HTR-8/SVneo (cell line): ENCODE data around the gene RUNX1.
A peak's percentile ranks its signal among the peaks of the same experiment; 100 is the strongest.

Source experiments
- DNase-seq: peaks from one replicate; pipeline ENCODE4 v3.0.0; 2011; ENCODE audit warnings: low spot score, mixed read lengths; ENCODE audit not compliant: insufficient read length
- FAIRE-seq: peaks from 2 replicates; lab custom pipeline; 2011; peaks lifted over from hg19 to GRCh38; lab: Jason Lieb, UNC

The RUNX1 gene

GRCh38 chr21:35048706-35049617 lies at the start of gene RUNX1:
Gene RUNX1, minus strand, starts transcription at chr21:35049302.
- FAIRE-seq = no peak
- DNase-seq = peak; percentile 56

DNA sequence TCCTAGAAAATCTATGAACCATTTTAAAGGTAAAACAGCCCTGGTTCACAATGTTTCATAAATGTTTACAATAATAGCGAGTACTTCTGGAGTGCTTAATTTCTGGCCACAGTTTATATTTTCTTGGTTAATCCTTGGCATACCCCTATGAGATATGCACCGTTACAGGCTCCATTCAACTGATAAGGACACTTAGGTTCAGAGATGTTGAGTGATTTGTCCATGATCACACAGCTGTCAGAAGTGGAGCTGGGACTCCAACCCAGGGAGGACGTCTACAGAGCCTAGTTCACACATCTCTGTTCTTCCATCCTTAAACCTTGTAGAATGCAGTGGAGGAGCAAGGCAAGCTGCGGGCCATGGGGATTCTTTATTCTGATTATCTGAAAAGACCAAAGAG lies 48.4 kb upstream of the RUNX1 start:
- no peak for FAIRE-seq
- no peak for DNase-seq

DNA sequence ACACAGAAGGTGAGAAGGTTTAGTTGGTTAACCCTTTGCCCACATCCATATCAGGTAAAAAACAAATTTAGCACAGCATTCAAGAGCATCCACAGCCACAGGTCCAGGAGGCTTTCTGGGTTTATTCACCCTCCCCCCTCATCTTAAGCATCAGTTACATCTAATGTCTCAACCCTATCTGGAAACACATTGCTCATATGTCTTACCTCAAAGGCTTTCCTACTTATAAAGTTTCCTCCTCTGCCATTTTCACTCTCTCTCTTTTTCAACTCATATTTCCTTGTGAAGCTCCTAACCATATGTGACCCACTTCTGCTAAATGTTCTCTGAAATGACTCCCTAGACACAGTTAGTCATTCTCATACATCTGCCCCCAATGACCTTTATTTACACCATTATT lies 47.9 kb upstream of the RUNX1 start:
- FAIRE-seq = no peak

DNA sequence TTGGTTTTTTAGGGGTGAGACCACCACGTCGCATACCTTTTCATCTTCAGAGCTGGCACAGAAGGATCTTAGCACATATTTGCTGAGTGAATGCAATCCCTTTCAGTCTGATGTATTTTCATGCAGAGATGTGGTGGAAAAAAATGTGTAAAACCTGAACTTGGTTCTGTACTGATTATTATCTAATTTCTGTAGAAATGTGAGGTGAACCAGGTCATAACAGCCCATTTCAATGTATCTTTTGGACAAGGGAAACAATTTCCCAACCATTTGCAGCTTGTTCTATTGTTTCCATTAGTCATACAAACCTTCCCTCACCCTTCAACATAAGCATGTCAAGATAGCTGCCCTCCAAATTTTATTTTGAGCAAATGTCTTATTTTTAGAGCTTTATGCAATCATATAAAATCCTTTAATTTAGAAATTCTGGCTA lies 46.8 kb upstream of the RUNX1 start:
- FAIRE-seq (no peak), DNase-seq (no peak)

More for the DNA sequence above, 47.9 kb upstream of the RUNX1 start:
- DNase-seq = no peak

DNA sequence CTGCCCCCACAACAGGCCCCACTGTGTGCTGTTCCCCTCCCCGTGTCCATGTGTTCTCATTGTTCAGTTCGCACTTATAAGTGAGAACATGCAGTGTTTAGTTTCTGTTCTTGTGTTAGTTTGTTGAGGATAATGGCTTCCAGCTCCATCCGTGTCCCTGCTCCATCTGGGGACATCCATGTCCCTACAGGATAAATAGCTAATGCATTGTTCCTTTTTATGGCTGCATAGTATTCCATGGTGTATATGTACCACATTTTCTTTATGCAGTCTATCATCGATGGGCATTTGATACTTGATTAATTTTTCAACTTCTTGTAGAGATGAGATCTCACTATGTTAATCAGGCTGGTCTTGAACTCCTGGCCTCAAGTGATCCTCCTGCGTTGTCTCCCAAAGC lies 44.4 kb upstream of the RUNX1 start:
- DNase-seq (no peak), FAIRE-seq (no peak)

DNA sequence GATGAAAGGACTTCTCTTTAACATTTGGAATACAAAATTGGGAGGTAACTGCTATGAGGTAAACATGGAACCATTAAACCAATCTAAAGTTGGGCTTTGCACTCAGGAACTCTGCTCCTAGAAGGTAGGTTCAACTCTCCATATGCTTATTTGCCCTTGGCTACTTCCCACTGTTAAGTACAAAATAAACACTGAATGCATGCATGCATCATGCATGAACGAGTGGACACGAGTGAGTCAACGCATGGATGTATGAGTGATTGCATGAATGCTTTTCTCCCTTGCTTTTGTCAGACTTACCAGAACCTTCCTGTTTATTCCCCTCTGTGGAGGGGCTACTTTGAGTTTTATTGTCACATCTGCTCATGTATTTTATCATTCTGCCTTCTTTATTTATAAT lies 42.4 kb upstream of the RUNX1 start:
- no peak for FAIRE-seq
- no peak for DNase-seq

- DNase-seq = no peak
- no peak for FAIRE-seq
Measured at GRCh38 chr21:35090403-35090802, 41.3 kb upstream of the RUNX1 start.

GRCh38 chr21:35088319-35088771 lies 39.2 kb upstream of the RUNX1 start:
- no peak for DNase-seq
- FAIRE-seq = no peak

DNA sequence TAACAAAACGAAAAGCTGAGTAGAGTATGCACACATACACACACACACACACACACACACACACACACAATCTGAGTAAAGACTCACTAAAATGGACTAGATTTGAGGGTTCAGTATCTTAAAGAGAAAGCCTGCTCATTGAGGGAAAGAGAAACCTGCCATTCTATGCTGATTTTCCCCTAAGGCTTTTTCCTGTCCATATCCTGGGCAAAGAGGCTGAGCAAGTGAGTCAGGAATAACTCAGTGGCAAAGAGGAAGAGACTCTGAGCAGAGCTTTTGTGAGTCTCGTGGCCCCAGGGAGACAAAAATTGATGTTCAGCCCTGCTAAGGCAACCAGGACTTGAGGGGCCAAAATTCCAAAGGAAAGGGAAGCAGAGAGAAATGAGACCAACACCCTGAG lies 37.3 kb upstream of the RUNX1 start:
- DNase-seq (peak; percentile 15), FAIRE-seq (no peak)

DNA sequence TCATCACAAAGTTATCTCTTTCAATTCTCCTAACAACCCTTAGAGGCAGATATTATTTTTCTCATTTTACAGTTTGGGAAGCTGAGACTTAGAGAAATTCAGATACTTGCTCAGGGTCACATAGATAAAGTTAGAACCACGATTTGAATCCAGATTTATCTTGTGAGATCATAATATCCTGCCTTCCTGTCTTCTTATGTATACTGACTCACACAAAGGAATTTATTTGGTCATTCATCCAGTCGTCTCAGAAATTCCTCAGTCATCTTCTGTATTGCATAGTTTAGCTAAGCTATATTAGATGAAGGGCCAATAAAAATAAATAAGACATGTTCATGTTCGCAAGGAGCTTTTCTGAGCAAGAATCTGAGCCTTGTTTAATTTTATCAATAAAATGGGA lies 35.8 kb upstream of the RUNX1 start:
- no peak for FAIRE-seq
- peak; percentile 69 for DNase-seq

DNA sequence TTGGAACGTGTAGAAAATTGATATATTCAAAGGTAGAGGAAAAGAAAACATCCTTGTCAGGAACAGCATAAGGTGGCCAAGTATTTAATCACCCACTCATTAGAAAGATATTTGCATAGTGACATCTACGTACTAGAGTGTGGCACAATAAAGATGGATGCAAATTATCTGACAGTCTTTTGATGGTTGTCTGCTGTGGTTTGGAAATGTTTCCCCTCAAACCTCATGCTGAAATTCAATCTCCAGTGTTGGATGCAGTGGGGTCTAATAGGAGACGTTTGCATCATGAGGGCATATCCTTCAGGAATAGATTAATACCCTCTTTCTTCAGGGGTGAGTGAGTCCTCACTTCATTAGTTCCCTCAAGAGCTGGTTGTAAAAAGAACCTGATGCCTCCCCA lies 34.1 kb upstream of the RUNX1 start:
- FAIRE-seq = no peak
- DNase-seq = no peak

DNA sequence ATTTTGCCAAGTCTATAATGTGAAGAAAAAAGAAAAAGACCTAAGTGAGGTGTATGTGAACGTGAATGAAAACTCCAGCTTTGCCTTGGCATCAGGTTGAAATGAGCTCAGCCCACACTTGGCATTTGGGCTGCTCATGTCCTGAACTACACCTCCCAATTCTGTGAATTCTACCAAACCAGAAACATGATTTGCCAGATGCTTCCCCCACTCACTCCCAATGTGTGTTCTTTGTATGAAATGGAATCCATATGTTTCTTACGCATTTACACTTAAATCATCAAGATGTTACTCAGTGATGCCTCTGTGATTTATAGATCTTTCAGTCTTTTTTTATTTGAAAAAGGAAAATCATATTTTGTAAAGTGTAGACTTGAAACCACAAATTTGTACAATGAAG lies 32.8 kb upstream of the RUNX1 start:
- DNase-seq = no peak
- FAIRE-seq = no peak

DNA sequence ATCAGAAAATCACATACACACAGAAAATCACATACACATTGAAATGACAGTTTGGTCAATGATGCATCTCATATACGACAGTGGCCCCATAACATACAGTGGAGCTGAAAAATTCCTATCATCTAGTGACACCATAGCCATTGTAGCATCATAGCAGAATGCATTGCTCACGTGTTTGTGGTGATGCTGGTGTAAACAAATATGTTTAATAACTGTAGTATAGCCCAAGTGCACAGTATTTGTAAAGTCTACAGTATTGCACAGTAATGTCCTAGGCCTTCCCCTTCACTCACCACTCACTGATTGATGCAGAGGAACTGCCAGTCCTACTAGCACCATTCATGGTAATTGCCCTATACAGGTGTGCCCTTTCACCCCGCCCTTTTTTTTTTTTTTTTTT lies 30.1 kb upstream of the RUNX1 start:
- no peak for FAIRE-seq

DNA sequence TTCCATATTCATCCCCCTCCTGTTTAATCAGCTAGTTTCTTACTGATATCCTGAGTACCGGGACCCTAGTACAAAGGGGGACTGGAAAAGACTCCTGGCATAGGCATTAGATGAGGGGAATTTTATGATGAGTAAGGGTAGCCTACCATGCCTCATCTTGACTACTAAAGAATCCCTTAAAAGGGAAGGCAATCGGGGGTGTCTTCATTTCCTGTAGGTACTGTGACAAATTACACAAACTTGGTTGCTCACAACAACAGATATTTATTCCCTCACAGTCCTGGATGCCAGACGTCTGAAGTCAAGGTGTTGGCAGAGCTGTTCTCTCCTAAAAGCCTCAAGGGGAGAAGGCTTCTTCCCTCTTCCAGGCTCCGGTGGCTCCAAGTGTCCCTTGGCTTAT lies 28.9 kb upstream of the RUNX1 start:
- DNase-seq (no peak), FAIRE-seq (no peak)

More for the DNA sequence above, 30.1 kb upstream of the RUNX1 start:
- DNase-seq = no peak

GRCh38 chr21:35077466-35077865 lies 28.4 kb upstream of the RUNX1 start:
- DNase-seq = no peak
- no peak for FAIRE-seq

- FAIRE-seq = peak; percentile 26
- DNase-seq = peak; percentile 39
Measured at GRCh38 chr21:35075546-35075945, 26.4 kb upstream of the RUNX1 start.

DNA sequence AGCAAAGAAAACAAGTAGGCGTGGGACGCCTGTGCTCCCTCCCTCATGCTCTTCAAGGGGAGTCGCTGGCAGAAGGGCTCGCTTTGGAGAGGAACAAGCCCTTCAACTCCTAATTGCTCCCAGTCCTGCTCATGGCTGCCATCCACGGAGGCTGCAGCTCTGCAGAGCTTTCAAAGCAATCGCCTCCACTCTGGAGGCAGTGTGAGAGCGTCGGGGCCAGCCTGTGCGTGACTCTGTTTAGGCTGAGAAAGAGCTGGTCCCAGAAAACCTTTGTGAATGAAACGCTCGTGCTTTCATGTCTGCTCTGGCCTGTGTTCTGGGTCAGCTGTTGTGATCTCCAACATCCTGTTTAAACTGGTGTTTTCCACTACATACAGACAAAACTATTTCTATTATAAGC lies 23.9 kb upstream of the RUNX1 start:
- FAIRE-seq (no peak), DNase-seq (no peak)

DNA sequence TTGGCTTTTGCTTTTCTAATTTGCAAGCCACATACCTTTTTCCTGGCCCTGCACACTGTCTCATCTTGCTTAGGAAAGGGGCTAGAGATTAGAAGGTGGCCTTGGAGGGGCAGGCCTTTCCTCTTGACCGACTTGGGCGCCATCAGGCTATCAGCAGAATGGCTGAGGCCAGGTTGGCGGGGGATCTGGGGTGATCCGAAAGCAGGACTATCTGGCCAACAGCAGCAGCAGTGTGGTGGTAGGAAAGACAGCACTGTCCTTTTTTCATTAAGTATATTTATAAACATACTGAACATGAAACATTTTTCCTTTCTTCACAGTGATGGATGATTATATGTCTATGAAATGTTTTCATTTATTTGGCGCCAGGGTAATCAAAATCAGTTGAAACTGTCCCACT lies 23.5 kb upstream of the RUNX1 start:
- DNase-seq (no peak), FAIRE-seq (no peak)

GRCh38 chr21:35071347-35071746 lies 22.2 kb upstream of the RUNX1 start:
- FAIRE-seq = no peak
- no peak for DNase-seq

DNA sequence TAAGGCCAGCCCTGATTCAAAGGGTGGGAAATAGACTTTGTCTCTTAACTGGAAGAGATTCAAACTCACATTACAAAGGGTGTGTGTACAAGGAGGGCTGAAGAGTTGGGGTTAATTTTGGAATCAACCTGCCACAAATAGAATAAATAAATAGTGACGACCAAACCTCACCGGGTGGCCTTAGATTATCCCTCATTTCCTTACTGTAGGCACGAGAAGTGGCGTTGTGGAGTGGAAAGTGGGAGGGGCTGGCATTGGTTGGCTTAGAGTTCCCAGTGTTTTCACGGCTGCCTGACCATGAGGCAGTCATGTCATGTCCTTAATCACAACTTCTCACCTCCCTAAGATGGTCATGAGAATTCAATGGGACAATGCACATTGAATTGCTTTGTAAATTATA lies 21.3 kb upstream of the RUNX1 start:
- DNase-seq (no peak), FAIRE-seq (no peak)

DNA sequence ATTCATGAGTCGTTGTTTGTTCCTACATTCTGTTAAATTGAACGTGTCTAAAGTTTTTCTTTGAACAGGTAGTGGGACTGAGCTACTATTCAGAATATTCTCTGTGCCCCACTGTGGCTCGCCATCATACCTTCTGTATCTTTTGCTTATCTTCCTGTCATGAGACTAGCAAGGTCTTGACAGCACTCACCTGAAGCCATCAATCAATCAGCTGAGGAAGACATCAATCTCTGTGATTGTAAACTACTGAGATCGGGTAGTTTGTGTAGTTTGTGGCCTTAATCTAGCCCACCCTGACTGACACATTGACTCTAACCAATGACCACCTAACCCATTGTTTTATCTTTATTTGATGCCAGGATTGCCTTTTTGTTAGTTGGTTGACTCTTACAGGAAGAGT lies 17.7 kb upstream of the RUNX1 start:
- no peak for FAIRE-seq
- no peak for DNase-seq
